ENCODE results near the gene F10. TPM values are rescaled to one million over a fixed set of nuclear protein-coding genes. Genes with fewer than 3 reads are reported as not detected.

F10 gene
- total and polyA plus RNA-seq, 5 donors: 29.8 to 44.9 (median 37.1) TPM

GRCh38 chr13:113182046-113182445, 59.4 kb downstream of the F10 start:
- H3K4me1 ChIP-seq (ENCODE audit: control insufficient read depth, insufficient read depth, low read length): peaks cover 7% of the 10 kb centered on the region
- H3K27me3 ChIP-seq (ENCODE audit: control insufficient read depth, insufficient read depth): no peaks in the 10 kb centered on the region
- ATAC-seq: no peak
- H3K27ac ChIP-seq (ENCODE audit: low read length): no peak overlapping the region
- no peak for DNase-seq
- no peaks in the 10 kb centered on the region for H3K9me3 ChIP-seq (ENCODE audit: control insufficient read depth, low read length)
- intact Hi-C loops (cut with DNase I): no loop called here
- no peak overlapping the region for H3K4me3 ChIP-seq (ENCODE audit: low read length)
- WGBS: 88% methylated on average over 4 of the region's 4 CpGs

- ATAC-seq (no peak), DNase-seq (no peak)
- Histone ChIP-seq H3K27me3 (ENCODE audit: control insufficient read depth, insufficient read depth) (no peaks in the 10 kb centered on the region), H3K9me3 (ENCODE audit: control insufficient read depth, low read length) (no peaks in the 10 kb centered on the region), H3K27ac (ENCODE audit: low read length) (no peak overlapping the region), H3K4me1 (ENCODE audit: control insufficient read depth, insufficient read depth, low read length) (peaks cover 7% of the 10 kb centered on the region), H3K4me3 (ENCODE audit: low read length) (no peak overlapping the region)
- intact Hi-C loops (cut with DNase I): no loop called here
- WGBS: 91% methylated on average over 14 of the region's 14 CpGs
Measured at GRCh38 chr13:113183450-113184129, 61.0 kb downstream of the F10 start.

- Histone ChIP-seq H3K4me1 (ENCODE audit: control insufficient read depth, insufficient read depth, low read length) (peaks cover 2% of the 10 kb centered on the region), H3K27ac (ENCODE audit: low read length) (no peak overlapping the region), H3K27me3 (ENCODE audit: control insufficient read depth, insufficient read depth) (no peaks in the 10 kb centered on the region), H3K9me3 (ENCODE audit: control insufficient read depth, low read length) (no peaks in the 10 kb centered on the region), H3K4me3 (ENCODE audit: low read length) (no peak overlapping the region)
- DNase-seq (peak in 2 of 3 donors; percentile 40 to 52), ATAC-seq (no peak)
- WGBS: 89% methylated on average over 22 of the region's 22 CpGs
- intact Hi-C loops (cut with DNase I): no loop called here
Measured at GRCh38 chr13:113184568-113185440, 62.2 kb downstream of the F10 start.

- DNase-seq (no peak), ATAC-seq (no peak)
- Histone ChIP-seq H3K4me1 (ENCODE audit: control insufficient read depth, insufficient read depth, low read length) (no peaks in the 10 kb centered on the region), H3K27ac (ENCODE audit: low read length) (peak overlapping the region; percentile 20), H3K27me3 (ENCODE audit: control insufficient read depth, insufficient read depth) (no peaks in the 10 kb centered on the region), H3K4me3 (ENCODE audit: low read length) (no peak overlapping the region), H3K9me3 (ENCODE audit: control insufficient read depth, low read length) (no peaks in the 10 kb centered on the region)
- 82% methylated on average over 13 of the region's 13 CpGs for WGBS
- intact Hi-C loops (cut with DNase I): no loop called here
Measured at GRCh38 chr13:113186061-113186900, 63.7 kb downstream of the F10 start.

- Histone ChIP-seq H3K9me3 (ENCODE audit: control insufficient read depth, low read length) (no peaks in the 10 kb centered on the region), H3K4me3 (ENCODE audit: low read length) (no peak overlapping the region), H3K27ac (ENCODE audit: low read length) (peak overlapping the region; percentile 76), H3K27me3 (ENCODE audit: control insufficient read depth, insufficient read depth) (no peaks in the 10 kb centered on the region), H3K4me1 (ENCODE audit: control insufficient read depth, insufficient read depth, low read length) (no peaks in the 10 kb centered on the region)
- intact Hi-C loops (cut with DNase I): no loop called here
- 45% methylated on average over 9 of the region's 9 CpGs for WGBS
- DNase-seq (peak; percentile 87 to 93 (median 92)), ATAC-seq (peak; percentile 94 to 98)
Measured at GRCh38 chr13:113187263-113187669, 64.7 kb downstream of the F10 start.

DNA sequence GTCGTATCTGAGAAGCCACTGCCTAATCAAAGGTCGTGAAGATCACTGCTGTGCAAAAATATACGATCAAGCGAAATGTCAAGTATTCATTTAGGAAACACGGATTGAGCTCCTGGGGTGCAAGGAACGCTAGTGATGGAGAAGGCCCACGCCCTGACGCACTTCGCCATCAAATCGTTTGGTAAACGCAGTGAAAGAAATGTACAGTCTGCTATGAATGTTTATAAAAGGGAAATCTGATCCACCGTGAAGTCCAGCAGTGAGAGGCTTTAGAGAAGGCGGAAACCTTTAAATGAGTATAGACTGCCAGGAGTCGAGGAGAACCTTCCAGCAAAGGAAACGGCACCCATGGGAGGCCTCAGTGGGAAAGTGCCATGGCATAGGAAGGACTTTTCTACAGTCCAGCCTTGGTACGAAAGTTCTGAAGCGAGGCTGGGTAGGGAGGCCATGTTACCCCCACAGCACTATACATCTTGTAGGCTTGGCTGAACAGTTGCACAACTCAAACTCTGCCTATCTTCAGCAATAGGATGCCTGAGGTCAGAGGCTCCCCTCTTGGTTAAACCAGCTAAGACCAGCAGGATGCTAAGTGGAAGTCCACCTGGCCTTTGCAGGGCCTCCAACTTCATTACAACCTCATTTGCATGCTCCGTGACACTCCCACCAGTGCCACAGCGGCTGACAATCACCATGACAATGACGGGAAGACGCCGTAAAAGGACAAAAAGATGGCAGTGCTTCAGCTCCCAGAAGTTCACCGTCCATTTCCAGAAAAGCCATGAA, 65.5 kb downstream of the F10 start:
- Histone ChIP-seq H3K4me3 (ENCODE audit: low read length) (no peak overlapping the region), H3K27me3 (ENCODE audit: control insufficient read depth, insufficient read depth) (no peaks in the 10 kb centered on the region), H3K9me3 (ENCODE audit: control insufficient read depth, low read length) (no peaks in the 10 kb centered on the region), H3K27ac (ENCODE audit: low read length) (peak overlapping the region; percentile 34), H3K4me1 (ENCODE audit: control insufficient read depth, insufficient read depth, low read length) (no peaks in the 10 kb centered on the region)
- WGBS: 95% methylated on average over 23 of the region's 23 CpGs
- DNase-seq (no peak), ATAC-seq (no peak)
- intact Hi-C loops (cut with DNase I): no loop called here

GRCh38 chr13:113190181-113190580, 67.6 kb downstream of the F10 start:
- ATAC-seq (no peak), DNase-seq (no peak)
- intact Hi-C loops (cut with DNase I): no loop called here
- no peak overlapping the region for H3K27ac ChIP-seq (ENCODE audit: low read length)
- no peak overlapping the region for H3K4me3 ChIP-seq (ENCODE audit: low read length)
- H3K9me3 ChIP-seq (ENCODE audit: control insufficient read depth, low read length): no peaks in the 10 kb centered on the region
- H3K4me1 ChIP-seq (ENCODE audit: control insufficient read depth, insufficient read depth, low read length): no peaks in the 10 kb centered on the region
- 76% methylated on average over 4 of the region's 4 CpGs for WGBS
- H3K27me3 ChIP-seq (ENCODE audit: control insufficient read depth, insufficient read depth): no peaks in the 10 kb centered on the region

DNA sequence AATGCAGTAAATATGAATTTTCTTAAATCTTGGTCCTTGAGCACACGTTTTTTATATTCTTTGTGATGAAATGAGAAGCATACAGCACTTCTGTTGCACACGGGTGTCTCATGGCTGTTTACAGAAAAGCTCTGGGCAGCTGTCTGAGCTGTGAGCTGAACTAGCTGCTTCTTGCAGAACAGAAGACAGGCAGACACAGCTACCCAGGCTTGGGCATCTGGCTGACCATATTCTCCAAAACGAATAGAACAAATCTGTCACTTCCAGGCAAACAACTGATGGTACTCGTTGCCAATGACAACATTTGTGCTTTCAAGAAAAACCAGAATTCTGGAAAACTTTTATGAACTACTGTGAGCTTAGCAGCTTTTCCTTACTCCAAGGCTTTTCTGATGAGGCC, 69.7 kb downstream of the F10 start:
- Histone ChIP-seq H3K4me3 (ENCODE audit: low read length) (no peak overlapping the region), H3K27me3 (ENCODE audit: control insufficient read depth, insufficient read depth) (no peaks in the 10 kb centered on the region), H3K27ac (ENCODE audit: low read length) (no peak overlapping the region), H3K4me1 (ENCODE audit: control insufficient read depth, insufficient read depth, low read length) (no peaks in the 10 kb centered on the region), H3K9me3 (ENCODE audit: control insufficient read depth, low read length) (no peaks in the 10 kb centered on the region)
- DNase-seq: no peak
- 77% methylated on average over 4 of the region's 4 CpGs for WGBS
- no peak for ATAC-seq
- intact Hi-C loops (cut with DNase I): no loop called here

DNA sequence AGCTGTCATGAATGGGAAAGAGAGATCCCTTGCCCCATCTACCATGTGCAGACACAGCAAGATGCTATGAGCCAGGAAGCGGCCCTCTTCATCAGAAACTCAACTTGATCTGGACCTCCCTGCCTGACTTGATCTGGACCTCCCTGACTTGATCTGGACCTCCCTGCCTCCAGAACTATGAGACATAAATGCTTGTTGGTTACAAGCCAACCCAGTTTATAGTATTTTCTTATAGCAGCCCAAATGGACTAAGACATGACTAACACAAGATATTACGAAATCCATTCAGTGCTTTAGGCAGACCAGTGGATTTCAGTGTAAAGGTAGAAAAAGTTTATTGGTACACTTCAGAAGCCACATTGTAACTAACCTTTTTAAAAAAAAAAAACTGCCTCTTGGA, 70.3 kb downstream of the F10 start:
- ATAC-seq (no peak), DNase-seq (no peak)
- no peaks in the 10 kb centered on the region for H3K4me1 ChIP-seq (ENCODE audit: control insufficient read depth, insufficient read depth, low read length)
- WGBS: 98% methylated on average over 2 of the region's 2 CpGs
- no peak overlapping the region for H3K4me3 ChIP-seq (ENCODE audit: low read length)
- no peaks in the 10 kb centered on the region for H3K27me3 ChIP-seq (ENCODE audit: control insufficient read depth, insufficient read depth)
- intact Hi-C loops (cut with DNase I): no loop called here
- H3K27ac ChIP-seq (ENCODE audit: low read length): no peak overlapping the region
- H3K9me3 ChIP-seq (ENCODE audit: control insufficient read depth, low read length): no peaks in the 10 kb centered on the region

- Histone ChIP-seq H3K27me3 (ENCODE audit: control insufficient read depth, insufficient read depth) (no peaks in the 10 kb centered on the region), H3K27ac (ENCODE audit: low read length) (no peak overlapping the region), H3K4me1 (ENCODE audit: control insufficient read depth, insufficient read depth, low read length) (no peaks in the 10 kb centered on the region), H3K4me3 (ENCODE audit: low read length) (no peak overlapping the region), H3K9me3 (ENCODE audit: control insufficient read depth, low read length) (no peaks in the 10 kb centered on the region)
- DNase-seq (no peak), ATAC-seq (no peak)
- WGBS: 65% methylated on average over 6 of the region's 6 CpGs
- intact Hi-C loops (cut with DNase I): no loop called here
Measured at GRCh38 chr13:113195360-113195759, 72.8 kb downstream of the F10 start.
